NCI-H226 (cell line): ENCODE results near the gene CNN2.
"Not testable (repeated sequence)": the region's sequence is repeated elsewhere in the genome, so short reads cannot be mapped to it uniquely, and the experiment has no call there.

Experiments
- DNase-seq: peaks from one replicate; pipeline ENCODE4 v3.0.0-alpha.2; 2015

The CNN2 gene

GRCh38 chr19:1012334-1012733 is 14.1 kb upstream of the CNN2 start:
- DNase-seq, result no peak

- DNase-seq, result no peak
Measured at GRCh38 chr19:1013218-1013617, 13.2 kb upstream of the CNN2 start.

GRCh38 chr19:1014161-1015060 is 12.0 kb upstream of the CNN2 start:
- no peak for DNase-seq

- no peak for DNase-seq
Measured at GRCh38 chr19:1015061-1015781, 11.2 kb upstream of the CNN2 start.

- DNase-seq, result no peak
Measured at GRCh38 chr19:1015782-1016646, 10.4 kb upstream of the CNN2 start.

DNA sequence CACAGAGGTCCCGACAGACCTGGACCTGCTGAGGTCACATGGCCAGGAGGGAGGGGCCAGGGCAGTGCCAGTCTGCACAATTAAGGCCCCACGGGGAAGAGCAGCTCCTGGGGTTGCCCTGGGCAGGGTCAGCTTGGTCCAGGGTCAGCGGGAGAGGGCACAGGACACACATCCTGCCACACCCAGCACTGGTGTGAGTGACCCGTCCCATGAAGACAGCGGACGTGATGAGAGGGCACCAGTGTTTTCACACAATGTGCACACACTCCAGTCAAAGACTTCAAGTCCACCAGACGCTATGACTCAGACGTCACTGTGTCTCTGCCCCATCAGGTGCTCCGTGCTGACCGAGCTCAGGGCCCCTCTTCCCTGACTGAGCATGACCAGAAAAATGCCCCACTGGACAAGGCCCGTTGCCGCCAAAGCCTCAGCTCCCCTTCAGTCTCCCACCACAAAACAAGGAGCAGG is 9.7 kb upstream of the CNN2 start:
- no peak for DNase-seq

- DNase-seq, result peak; percentile 77
Measured at GRCh38 chr19:1017115-1017905, 9.1 kb upstream of the CNN2 start.

DNA sequence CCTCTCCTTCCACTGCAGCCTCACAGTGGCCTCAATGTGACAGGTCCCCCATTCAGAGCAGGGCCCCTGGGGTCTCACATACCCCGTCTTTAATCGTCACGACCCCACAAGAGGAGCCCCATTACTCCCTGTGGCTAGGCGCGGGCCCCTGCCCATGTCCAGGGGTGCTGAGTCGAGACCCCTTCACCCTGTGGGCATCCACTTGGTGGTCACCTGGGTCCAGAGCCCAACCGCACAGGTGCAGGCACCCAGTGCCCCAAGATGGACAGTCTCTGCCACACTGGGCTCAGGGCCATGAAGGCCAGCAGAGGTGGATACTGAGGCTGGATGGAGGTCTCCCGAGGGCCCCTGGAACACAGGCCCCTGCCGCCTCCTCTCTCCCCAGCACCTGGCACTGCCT is 8.5 kb upstream of the CNN2 start:
- DNase-seq, result no peak

DNA sequence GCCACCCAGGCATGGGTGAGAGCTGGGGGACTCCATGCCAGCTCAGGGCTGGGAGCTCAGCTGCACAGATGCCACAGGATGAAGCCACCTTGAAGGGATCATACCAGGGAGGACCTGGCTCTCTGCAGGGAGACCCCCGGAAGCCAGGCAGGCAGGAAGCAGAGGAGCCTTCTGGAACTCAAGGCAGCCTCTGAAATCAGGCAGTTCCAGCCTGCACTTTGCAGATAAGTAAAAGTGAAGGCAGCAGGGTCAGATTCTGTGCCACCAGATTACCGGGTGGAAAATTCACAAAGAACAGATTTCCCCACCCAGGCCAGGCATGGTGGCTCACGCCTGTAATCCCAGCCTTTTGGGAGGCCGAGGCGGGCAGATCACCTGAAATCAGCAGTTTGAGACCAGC is 8.0 kb upstream of the CNN2 start:
- DNase-seq, result no peak

DNA sequence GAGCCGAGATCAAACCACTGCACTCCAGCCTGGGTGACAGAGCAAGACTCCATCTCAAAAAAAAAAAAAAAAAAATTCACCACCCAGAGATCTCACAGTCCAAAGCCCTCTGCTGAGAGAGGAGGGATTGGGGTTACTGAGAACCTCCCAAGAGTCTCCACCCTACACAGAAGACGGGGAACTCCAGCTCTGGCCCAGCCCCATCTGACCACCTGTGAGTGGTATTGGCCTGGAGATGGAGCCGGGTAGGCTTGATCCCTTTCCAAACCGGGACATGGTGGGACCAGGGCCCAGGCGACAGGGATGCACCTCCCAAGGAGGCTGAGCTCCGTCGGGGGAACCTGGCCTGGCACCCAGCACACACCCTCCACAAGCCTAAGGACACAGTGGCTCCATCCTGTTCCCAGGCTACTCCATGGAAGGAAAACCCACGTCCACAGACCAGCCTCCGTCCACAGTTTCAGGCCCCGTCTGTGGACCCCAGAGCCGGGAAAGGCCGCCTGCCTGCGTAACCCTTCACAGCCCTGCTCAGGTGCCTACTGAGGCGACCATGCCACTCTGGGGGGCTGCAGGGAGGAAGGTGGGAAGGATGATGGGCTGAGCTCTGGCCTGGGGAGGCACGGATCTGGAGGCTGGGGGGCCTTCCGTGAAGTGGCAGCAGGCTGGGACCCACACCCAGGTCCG is 7.3 kb upstream of the CNN2 start:
- no peak for DNase-seq

- no peak for DNase-seq
Measured at GRCh38 chr19:1019616-1019961, 6.8 kb upstream of the CNN2 start.

GRCh38 chr19:1019980-1020867 is 6.2 kb upstream of the CNN2 start:
- DNase-seq, result no peak

DNA sequence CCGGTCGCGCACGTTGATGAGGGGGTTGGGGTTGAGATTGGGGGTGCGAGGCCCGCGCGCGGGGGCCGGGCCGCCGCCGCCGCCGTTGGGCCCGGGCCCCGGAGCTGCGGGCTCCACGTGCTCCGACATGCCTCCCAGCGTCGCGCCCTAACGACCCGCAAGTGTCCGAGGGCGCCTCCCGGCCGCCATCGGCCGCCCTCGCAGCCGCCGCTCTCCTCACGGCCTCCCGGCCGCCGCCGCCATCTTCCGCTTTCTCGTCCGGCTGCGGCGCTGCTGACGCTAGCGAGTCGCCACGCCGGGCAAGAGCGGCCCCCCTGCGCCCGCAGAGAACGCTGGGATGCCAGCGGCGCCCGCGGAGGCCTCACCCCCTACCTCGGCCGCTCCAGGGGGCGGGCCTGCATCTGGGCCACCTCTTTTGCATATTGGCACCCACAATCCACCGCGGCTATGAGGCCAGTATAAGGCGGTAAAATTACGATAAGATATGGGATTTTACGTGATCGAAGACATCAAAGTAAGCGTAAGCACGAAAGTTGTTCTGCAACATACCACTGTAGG is 5.5 kb upstream of the CNN2 start, which contains the start of gene TMEM259:
TSS of gene TMEM259 (minus strand) at position 256 of the 558 bp plus-strand sequence. CDS start at position 129, 127 bp downstream.
- peak; percentile 94 for DNase-seq

GRCh38 chr19:1023883-1024188 is 2.6 kb upstream of the CNN2 start:
- DNase-seq, result not testable (repeated sequence)

DNA sequence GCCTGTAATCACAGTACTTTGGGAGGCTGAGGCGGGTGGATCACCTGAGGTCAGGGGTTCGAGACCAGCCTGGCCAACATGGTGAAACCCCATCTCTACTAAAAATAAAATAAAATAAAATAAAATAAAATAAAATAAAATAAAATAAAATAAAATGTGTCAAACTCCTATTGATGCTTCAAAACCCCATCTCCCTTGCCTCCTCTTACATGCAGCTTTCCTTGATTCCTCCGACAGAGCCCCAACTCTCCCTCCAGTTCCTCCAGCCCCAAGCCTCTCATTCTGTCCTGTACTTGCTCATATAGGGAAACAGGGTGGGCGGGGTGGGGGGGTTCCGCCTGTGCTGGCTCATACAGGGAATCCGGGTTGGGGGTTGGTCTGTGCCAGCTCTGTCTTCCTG is 1.3 kb upstream of the CNN2 start:
- DNase-seq, result not testable (repeated sequence)

GRCh38 chr19:1026783-1027649 is 608 bp downstream of the CNN2 start:
- no peak for DNase-seq

DNA sequence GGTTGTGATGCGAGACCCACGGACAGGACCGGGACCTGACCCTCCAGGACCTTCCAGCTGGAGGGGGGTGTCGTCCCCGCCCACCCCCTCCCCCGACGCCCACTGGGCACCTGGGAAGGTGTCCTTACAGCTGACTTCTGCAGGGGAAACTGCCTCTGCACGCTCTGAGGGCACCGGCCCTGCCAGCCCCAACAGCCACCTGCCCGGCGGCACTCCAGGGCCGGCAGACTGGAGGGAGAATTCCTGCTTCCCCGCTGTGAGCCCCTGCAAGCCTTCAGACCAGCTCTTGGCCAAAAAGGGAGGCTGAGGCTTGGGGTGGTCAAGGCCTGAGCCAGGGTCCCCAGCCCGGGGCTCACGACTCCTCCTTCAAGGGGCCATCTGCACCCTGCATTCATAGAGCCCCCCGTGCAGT is 1.2 kb downstream of the CNN2 start:
- no peak for DNase-seq

- peak; percentile 77 for DNase-seq
Measured at GRCh38 chr19:1028062-1028926, 1.9 kb downstream of the CNN2 start.
